ENCODE results near the gene MAST1.
"Not testable (repeated sequence)": the region's sequence is repeated elsewhere in the genome, so short reads cannot be mapped to it uniquely, and the experiment has no call there.

MAST1 gene

DNA sequence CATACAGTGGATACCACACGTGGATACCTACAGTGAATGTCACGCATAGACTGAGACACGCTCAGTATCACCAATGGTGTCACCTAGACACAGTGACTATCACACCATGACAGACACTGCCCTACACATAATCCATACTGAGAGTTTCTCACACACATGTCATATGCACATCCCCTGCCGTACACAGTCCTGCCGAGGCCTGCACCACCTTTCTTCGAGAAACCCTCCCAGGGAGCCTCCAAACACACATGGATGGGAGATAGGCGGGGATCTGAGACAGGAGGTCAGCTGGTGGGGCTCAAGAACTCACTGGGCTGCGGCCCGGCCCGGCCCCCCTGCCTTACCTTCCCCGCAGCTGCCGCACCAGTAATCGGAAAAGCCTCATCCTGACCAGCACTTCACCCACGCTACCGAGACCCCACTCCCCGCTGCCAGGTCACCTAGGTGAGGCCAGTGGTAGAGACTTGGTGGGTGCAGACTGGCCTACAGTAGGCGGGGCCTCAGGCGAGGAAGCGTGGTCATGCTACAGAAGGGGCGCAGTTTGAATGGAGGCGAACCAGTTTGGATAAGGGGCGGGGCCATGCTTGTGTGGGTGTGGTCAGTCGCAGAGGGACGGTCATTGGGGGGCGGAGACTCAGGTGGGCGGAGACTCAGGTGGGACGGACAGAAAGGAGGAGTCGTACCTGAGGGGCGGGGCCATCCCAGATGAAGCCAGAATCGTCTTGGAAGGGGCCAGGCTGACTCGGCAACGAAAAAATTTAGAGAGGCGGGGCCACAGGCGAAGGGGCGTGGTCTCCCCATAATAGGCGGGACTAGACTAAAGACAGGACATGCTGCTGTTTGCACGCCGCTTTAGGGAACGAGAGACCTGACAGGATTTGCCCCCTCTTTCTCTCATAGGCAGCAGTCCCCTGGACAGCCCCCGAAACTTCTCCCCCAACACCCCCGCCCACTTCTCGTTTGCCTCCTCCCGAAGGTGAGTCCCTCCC lies 2.1 kb downstream of the MAST1 start:
- DNase-seq (ENCODE audit: low spot score): peak; percentile 91

DNA sequence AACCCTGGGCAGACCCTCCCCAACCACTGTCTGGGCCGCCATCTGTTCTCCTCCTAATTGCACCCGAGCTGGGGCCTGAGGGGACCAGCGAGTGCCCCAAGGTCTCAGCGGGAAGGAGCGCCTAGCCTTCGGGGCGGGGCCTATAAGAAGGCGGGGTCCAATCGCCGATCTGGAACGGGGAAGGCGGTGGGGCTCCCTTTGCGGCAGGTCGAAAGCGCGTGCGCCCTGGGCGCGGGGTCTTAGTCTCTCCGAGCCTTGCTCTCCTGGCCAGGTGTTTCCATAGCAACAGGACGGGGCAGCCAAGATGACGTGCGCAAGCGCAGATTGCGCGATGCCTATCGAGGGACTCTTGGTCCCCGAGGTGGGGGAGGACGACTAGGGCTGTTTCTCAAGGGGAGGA lies 2.8 kb downstream of the MAST1 start:
- peak; percentile 79 for DNase-seq (ENCODE audit: low spot score)

- no peak for DNase-seq (ENCODE audit: low spot score)
Observed at GRCh38 chr19:12842511-12842910, 4.2 kb downstream of the MAST1 start.

- DNase-seq (ENCODE audit: low spot score): no peak
Observed at GRCh38 chr19:12843328-12843727, 5.0 kb downstream of the MAST1 start.

DNA sequence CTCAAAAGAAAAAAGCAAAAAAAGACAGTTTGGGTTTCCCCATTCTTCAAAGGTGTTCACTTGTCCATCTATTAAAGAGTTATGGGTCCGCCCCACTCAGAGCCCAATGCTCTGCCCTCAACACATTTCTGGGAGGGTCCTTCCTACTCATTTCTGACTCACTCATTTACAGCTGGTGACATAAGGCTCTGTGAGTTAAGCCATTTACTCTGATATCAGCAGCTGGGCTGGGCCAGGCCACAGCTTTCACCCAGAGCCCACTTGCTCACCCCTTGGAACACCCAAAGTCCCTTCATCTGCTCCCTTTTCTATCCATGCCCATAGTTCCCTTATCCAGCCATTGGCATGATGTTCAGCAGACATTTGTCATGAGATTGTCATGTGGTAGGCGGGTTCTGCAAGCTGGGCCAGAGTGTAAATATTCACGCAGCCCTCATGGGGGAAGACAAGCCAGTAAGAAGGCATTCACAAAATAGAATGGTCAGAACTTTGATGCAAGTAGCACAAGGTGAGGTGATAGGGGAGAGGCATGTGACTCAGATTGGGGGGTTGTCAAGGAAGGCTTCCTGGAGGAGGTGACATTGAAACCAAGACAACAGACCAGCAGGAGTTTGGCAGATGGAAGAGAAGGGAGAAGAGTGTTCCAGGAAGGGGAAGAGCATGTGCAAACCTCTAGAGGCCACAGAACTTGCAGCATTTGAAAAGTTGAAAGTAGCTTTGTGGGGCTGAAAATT lies 5.9 kb downstream of the MAST1 start:
- no peak for DNase-seq (ENCODE audit: low spot score)

DNA sequence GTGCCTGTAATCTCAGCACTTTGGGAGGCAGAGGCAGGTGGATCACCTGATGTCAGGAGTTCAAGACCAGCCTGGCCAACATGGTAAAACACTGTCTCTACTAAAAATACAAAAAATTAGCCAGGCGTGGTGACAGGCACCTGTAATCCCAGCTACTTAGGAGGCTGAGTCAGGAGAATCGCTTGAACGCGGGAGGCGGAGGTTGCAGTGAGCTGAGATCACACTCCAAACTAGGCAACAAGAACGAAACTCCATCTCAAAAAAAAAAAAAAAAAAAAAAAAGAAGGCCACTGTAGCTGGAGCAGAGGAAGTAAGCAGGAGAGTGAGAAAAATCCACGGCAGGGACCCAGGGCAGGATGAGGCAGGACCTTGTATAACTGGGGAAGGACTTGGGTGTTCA lies 8.3 kb downstream of the MAST1 start:
- not testable (repeated sequence) for DNase-seq (ENCODE audit: low spot score)

DNA sequence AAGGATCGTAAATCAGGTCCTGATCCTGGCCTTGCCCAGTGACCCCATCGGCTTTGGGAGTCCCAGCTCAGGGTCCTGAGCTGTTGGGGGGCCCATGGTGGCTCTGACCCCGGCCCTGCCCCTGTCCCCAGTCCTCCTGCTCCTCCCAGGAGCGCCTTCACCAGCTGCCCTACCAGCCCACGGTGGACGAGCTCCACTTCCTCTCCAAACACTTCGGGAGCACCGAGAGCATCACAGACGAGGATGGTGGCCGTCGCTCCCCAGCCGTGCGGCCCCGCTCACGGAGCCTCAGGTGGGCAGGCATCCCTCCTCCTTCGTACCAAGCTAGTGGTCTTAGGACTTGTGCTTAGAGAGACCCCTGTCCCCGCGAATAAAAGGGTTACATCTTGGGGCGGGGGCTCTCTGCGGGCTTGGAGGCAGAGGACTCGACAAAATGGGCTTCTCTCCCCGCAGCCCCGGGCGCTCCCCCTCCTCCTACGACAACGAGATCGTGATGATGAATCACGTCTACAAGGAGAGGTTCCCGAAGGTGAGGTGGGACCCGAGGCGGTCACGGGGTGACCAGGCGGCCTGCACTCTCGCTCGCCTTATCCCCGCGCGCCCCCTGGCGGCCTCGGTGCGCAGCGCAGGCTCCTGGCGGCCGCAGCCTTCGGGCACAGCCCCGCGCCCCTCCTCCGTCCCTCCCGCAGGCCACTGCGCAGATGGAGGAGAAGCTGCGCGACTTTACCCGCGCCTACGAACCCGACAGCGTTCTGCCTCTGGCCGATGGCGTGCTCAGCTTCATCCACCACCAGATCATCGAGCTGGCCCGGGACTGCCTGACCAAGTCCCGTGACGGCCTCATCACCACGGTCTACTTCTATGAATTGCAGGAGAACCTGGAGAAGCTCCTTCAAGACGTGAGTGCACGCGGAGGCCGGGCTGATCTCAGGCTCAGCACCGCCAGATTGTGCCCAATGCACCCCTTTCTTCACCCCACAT lies 9.1 kb downstream of the MAST1 start:
- DNase-seq (ENCODE audit: low spot score): peak; percentile 82

- no peak for DNase-seq (ENCODE audit: low spot score)
Observed at GRCh38 chr19:12856653-12857052, 18.3 kb downstream of the MAST1 start.

GRCh38 chr19:12858041-12858928 lies 20.0 kb downstream of the MAST1 start:
- no peak for DNase-seq (ENCODE audit: low spot score)

- DNase-seq (ENCODE audit: low spot score): no peak
Observed at GRCh38 chr19:12859546-12859945, 21.2 kb downstream of the MAST1 start.

GRCh38 chr19:12864143-12864542 lies 25.8 kb downstream of the MAST1 start:
- no peak for DNase-seq (ENCODE audit: low spot score)

DNA sequence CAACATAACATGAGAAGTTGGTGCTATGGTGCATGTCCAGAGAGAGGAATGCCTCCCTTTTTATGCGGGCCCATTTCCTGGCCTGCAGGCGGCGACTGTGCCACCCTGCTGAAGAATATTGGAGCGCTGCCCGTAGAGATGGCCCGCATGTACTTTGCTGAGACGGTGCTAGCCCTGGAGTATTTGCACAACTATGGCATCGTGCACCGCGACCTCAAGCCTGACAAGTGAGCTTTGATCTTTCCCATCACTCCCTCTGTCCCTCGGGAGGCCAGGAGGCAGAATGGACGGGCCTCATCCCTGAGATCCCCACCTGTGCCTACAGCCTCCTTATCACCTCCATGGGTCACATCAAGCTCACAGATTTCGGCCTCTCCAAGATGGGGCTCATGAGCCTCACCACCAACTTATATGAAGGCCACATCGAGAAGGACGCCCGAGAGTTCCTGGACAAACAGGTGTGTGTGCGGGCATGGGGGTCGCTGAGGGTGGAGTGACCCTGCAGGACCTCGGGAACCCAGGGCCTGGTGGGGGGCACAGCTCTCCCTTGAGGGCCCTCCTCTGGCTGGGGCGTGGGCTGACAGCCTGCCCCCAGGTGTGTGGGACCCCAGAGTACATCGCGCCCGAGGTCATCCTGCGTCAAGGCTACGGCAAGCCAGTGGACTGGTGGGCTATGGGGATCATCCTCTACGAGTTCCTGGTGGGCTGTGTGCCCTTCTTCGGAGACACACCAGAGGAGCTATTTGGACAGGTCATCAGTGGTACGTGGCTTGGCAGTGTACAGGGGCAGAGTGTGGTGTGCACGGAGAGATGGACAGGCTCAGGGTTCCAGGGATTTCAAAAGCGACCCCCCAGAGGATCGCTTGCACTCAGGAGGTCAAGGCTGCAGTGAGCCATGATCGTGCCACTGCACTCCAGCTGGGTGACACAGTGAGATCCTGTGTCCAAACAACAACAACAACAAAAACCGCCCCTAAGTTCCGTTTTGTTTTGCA lies 26.7 kb downstream of the MAST1 start:
- no peak for DNase-seq (ENCODE audit: low spot score)

- no peak for DNase-seq (ENCODE audit: low spot score)
Observed at GRCh38 chr19:12865746-12866415, 27.6 kb downstream of the MAST1 start.

DNA sequence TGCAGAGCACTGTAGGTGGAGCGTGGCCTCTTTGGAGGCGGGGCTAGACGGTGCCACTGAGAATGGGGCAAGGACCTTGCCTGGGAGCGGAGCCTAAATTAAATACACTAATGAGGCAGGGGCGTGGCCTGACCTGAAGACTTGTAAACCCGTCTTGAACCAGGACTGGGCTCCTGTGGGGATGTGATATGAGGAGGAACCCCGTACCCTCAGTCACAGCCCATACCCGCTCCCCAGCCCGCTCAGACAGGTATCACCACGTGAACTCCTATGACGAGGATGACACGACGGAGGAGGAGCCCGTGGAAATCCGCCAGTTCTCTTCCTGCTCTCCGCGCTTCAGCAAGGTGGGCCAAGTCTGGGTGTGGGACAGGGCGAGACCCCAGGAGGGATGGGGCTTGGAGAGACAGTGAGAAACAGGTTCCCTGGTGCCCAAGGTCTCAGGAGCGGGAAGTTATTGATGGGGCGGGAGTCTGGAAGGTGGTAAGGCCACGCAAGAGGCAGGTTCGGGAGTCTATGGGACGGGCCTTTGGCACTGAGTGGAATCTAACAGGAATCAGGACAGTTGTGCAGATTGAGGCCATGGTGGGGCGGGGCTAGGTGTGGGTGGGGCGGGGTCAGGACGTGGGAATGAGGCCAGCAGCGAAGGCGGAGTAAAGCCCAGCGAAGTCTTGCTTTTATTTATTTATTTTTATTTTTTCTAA lies 28.3 kb downstream of the MAST1 start:
- DNase-seq (ENCODE audit: low spot score): no peak

DNA sequence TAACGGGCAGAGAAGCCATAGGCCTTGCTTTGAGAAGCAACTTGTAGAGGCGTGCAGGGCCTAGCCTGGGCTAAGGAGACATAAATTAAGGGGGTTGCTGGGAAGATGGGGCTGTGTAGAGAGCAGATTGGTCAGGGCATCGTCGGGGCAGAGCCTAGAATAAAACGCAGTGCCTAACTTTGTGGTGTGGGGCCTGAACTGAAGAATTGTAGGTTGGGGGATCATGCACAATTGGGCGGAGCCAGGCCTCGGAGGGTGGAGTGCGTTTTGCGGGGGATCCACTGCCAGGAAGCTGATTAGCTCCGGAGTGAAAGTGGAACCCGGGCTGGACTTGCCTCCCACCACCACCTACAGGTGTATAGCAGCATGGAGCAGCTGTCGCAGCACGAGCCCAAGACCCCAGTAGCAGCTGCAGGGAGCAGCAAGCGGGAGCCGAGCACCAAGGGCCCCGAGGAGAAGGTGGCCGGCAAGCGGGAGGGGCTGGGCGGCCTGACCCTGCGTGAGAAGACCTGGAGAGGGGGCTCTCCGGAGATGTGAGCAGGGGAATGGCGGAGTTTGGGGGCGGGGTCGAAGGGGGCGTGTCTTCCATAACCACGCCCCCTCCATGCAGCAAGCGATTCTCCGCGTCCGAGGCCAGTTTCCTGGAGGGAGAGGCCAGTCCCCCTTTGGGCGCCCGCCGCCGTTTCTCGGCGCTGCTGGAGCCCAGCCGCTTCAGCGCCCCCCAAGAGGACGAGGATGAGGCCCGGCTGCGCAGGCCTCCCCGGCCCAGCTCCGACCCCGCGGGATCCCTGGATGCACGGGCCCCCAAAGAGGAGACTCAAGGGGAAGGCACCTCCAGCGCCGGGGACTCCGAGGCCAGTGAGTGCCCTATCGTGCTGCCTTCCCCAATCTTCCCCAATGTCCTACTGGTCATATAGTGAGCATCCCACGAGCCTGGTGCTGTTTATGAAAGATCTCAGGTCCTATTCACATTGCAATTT lies 29.1 kb downstream of the MAST1 start:
- no peak for DNase-seq (ENCODE audit: low spot score)

DNA sequence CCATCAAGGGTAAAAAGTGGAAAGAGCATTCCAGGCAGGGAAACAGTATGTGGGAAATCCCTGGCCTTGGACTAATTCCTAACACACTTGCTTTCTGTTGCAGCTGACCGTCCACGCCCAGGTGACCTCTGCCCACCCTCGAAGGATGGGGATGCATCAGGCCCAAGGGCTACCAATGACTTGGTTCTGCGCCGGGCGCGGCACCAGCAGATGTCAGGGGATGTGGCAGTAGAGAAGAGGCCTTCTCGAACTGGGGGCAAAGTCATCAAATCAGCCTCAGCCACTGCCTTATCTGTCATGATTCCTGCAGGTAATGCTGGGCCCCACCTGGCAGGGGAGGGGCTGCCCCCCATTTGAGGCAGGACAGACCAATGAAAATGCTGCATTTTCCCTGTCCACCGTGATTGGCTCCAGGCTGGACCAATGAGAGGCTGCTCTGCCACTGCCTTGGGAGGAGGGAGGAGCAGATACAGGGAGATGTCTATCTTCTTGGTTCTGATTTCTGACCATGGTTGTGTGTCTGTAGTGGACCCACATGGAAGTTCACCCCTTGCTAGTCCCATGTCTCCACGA lies 30.3 kb downstream of the MAST1 start:
- DNase-seq (ENCODE audit: low spot score): no peak

- DNase-seq (ENCODE audit: low spot score): no peak
Observed at GRCh38 chr19:12871681-12872080, 33.4 kb downstream of the MAST1 start.
